Nephron (organoid): Measurements from ENCODE around the gene STRIT1.

Experiments used
- H3K27ac Mint-ChIP-seq, 3 experiments: 2 replicates each; pipeline ENCODE4 v1.8.0; 2020; ENCODE audit warnings: mixed read lengths in 3 of 3, mild to moderate bottlenecking in 2 of 3, moderate library complexity in 1 of 3
- H3K27me3 Mint-ChIP-seq: 2 replicates; pipeline ENCODE4 v1.8.0; 2021; ENCODE audit warnings: low read depth, mild to moderate bottlenecking, moderate library complexity, mixed read lengths
- H3K36me3 Mint-ChIP-seq: 2 replicates; pipeline ENCODE4 v1.8.0; 2020; ENCODE audit warnings: low read depth, mixed read lengths
- H3K4me1 Mint-ChIP-seq: 2 replicates; pipeline ENCODE4 v1.8.0; 2020; ENCODE audit warnings: mixed read lengths
- H3K4me3 Mint-ChIP-seq, 3 experiments: 2 replicates each; pipeline ENCODE4 v1.8.0; 2020; ENCODE audit warnings: mild to moderate bottlenecking in 3 of 3, mixed read lengths in 3 of 3, moderate library complexity in 2 of 3
- H3K9me3 Mint-ChIP-seq: 2 replicates; pipeline ENCODE4 v1.8.0; 2020; ENCODE audit warnings: mixed read lengths
- TF ChIP-seq, protein P1 (sequence below), 3 experiments: fragments of 200-600 bp; sonication (generic); IDR thresholded peaks; one replicate each; pipeline ENCODE4 v1.5.0; 2021; ENCODE audit warnings: antibody characterized with exemption in 3 of 3; ENCODE audit not compliant: unreplicated experiment in 3 of 3

Gene STRIT1

DNA sequence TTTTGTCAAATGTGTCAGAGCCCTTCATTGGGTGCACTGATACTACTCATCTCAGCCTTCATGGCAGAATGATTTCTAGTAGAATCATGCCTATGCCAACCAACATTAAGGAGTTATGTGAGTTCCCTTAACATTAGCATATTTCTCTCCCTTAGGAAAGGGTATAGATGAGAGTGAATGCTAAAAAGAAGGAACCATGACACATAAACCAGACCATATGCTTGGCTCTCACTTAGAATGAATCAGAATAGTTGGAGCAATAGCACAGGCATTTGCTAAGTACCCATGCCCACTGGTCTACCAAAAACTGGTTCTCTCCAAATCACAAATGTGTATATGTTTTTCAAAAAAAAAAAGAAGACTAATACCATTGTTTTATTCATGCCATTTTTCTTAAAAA lies 51.1 kb downstream of the STRIT1 start:
- H3K27me3 Mint-ChIP-seq: no peaks in the 10 kb centered on the region
- H3K4me3 Mint-ChIP-seq: no peak overlapping the region
- TF ChIP-seq, protein P1, sequence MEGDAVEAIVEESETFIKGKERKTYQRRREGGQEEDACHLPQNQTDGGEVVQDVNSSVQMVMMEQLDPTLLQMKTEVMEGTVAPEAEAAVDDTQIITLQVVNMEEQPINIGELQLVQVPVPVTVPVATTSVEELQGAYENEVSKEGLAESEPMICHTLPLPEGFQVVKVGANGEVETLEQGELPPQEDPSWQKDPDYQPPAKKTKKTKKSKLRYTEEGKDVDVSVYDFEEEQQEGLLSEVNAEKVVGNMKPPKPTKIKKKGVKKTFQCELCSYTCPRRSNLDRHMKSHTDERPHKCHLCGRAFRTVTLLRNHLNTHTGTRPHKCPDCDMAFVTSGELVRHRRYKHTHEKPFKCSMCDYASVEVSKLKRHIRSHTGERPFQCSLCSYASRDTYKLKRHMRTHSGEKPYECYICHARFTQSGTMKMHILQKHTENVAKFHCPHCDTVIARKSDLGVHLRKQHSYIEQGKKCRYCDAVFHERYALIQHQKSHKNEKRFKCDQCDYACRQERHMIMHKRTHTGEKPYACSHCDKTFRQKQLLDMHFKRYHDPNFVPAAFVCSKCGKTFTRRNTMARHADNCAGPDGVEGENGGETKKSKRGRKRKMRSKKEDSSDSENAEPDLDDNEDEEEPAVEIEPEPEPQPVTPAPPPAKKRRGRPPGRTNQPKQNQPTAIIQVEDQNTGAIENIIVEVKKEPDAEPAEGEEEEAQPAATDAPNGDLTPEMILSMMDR (IDR thresholded peaks at IDR 0.05; ENCODE audit: unreplicated experiment in 3 of 3): no peak
- peaks cover 10% of the 10 kb centered on the region for H3K9me3 Mint-ChIP-seq
- H3K36me3 Mint-ChIP-seq: no peaks in the 10 kb centered on the region
- no peak overlapping the region for H3K27ac Mint-ChIP-seq
- H3K4me1 Mint-ChIP-seq: peaks cover 7% of the 10 kb centered on the region

DNA sequence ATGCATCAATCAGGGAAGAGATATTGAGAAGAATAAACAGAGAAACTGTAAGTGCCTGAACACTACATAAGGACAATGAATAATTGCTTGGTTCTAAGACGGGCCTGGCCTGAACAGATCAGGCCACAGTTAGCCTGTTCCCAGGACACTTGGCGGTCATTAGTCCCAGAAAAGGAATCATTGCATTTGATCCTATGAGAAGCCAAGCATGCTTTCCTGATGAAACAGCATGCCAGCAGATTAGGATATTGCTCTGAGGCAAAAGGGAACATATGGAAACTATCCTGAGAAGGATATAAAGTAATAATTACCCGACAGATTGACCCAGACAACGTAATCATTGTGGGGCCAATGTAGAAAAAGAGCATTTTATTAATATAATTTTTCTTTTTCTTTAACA lies 51.9 kb downstream of the STRIT1 start:
- Mint-ChIP-seq H3K9me3 (peaks cover 10% of the 10 kb centered on the region), H3K27ac (peak overlapping the region; percentile 48 to 81 (median 76)), H3K4me1 (peaks cover 7% of the 10 kb centered on the region), H3K36me3 (no peaks in the 10 kb centered on the region), H3K4me3 (no peak overlapping the region), H3K27me3 (no peaks in the 10 kb centered on the region)
- TF ChIP-seq, protein P1 (IDR thresholded peaks at IDR 0.05; ENCODE audit: unreplicated experiment in 3 of 3): no peak
